T-helper 9 cell (primary cell): Measurements from ENCODE around the gene TSFM.
"Not testable (repeated sequence)": the region's sequence is repeated elsewhere in the genome, so short reads cannot be mapped to it uniquely, and the experiment has no call there.

ENCODE experiments used
- DNase-seq: peaks from one replicate; pipeline ENCODE4 v3.0.0-alpha.2; 2020

TSFM gene

GRCh38 chr12:57763881-57764661 lies 18.5 kb upstream of the TSFM start:
- no peak for DNase-seq

- no peak for DNase-seq
Observed at GRCh38 chr12:57764662-57765002, 18.0 kb upstream of the TSFM start.

- DNase-seq: peak; percentile 53
Observed at GRCh38 chr12:57765003-57765697, 17.4 kb upstream of the TSFM start.

- no peak for DNase-seq
Observed at GRCh38 chr12:57765698-57766463, 16.7 kb upstream of the TSFM start.

- DNase-seq: no peak
Observed at GRCh38 chr12:57766464-57767304, 15.9 kb upstream of the TSFM start, which contains the start of gene CYP27B1. CYP27B1 (minus strand) TSS chr12:57767078; CDS start chr12:57767041, 37 bp downstream.

GRCh38 chr12:57767305-57767698 lies 15.3 kb upstream of the TSFM start:
- DNase-seq: no peak

- DNase-seq: no peak
Observed at GRCh38 chr12:57767876-57768275, 14.7 kb upstream of the TSFM start.

- DNase-seq: no peak
Observed at GRCh38 chr12:57769594-57769993, 13.0 kb upstream of the TSFM start.

- DNase-seq: no peak
Observed at GRCh38 chr12:57770734-57771133, 11.9 kb upstream of the TSFM start.

GRCh38 chr12:57771236-57771872 lies 11.2 kb upstream of the TSFM start:
- peak; percentile 76 for DNase-seq

- peak; percentile 84 for DNase-seq
Observed at GRCh38 chr12:57771873-57772428, 10.6 kb upstream of the TSFM start, which contains the start of gene METTL1. METTL1 (minus strand) TSS chr12:57772105; CDS start chr12:57772083, 22 bp downstream.

GRCh38 chr12:57772429-57773322 lies 9.9 kb upstream of the TSFM start, which contains the start of gene EEF1AKMT3:
EEF1AKMT3 (plus strand) TSS chr12:57772614; CDS start chr12:57772725, 111 bp downstream.
- DNase-seq: peak; percentile 21

GRCh38 chr12:57774634-57775033 lies 8.0 kb upstream of the TSFM start:
- DNase-seq: not testable (repeated sequence)

GRCh38 chr12:57775044-57775443 lies 7.5 kb upstream of the TSFM start:
- DNase-seq: no peak

- DNase-seq: no peak
Observed at GRCh38 chr12:57775563-57776246, 6.9 kb upstream of the TSFM start.

- no peak for DNase-seq
Observed at GRCh38 chr12:57776247-57776587, 6.4 kb upstream of the TSFM start.

- no peak for DNase-seq
Observed at GRCh38 chr12:57777367-57777766, 5.2 kb upstream of the TSFM start.

- DNase-seq: no peak
Observed at GRCh38 chr12:57777911-57778310, 4.7 kb upstream of the TSFM start.

- no peak for DNase-seq
Observed at GRCh38 chr12:57779736-57780135, 2.9 kb upstream of the TSFM start.
